GM12878 (cell line): Measurements from ENCODE around the gene CYP26B1. TPM values are rescaled to one million over a fixed set of nuclear protein-coding genes. Genes with fewer than 3 reads are reported as not detected.

ENCODE experiments used
- ATAC-seq: fragments of 200-7000 bp; cut with Tn5 transposase; 3 replicates; pipeline ENCODE4 v1.9.1; 2020; ENCODE audit warnings: mild to moderate bottlenecking, moderate library complexity
- BruUV-seq: library from RNA; stranded (reverse); fragments of 400-500 nt; replicated peaks from 2 replicates; lab custom pipeline; 2021; lab: Mats Ljungman, UMichigan
- CTCF ChIA-PET: fragments of 300-600 bp; sonication (Branson Sonifier 250); formaldehyde crosslinking; extraction: SDS; loops from one replicate; lab custom pipeline; 2021; ENCODE audit warnings: inconsistent platforms; lab: Yijun Ruan, JAX
- POLR2A ChIA-PET: fragments of 350-600 bp; formaldehyde crosslinking; extraction: SDS; loops from one replicate; lab custom pipeline; 2021; ENCODE audit warnings: inconsistent platforms; lab: Charles Lee
- RAD21 ChIA-PET: fragments of 300-600 bp; sonication (Branson Sonifier 250); formaldehyde crosslinking; loops from one replicate; lab custom pipeline; 2023; ENCODE audit warnings: antibody characterized with exemption; ENCODE audit not compliant: unreplicated experiment; lab: Charles Lee
- SMC1A ChIA-PET: fragments of 300-600 bp; sonication (Branson Sonifier 250); formaldehyde crosslinking; loops from one replicate; lab custom pipeline; 2023; ENCODE audit not compliant: unreplicated experiment, uncharacterized antibody; lab: Charles Lee
- DNase-seq: peaks from one replicate; pipeline ENCODE4 v3.0.0-alpha.2; 2011; ENCODE audit warnings: low read depth, low spot score
- FAIRE-seq: peaks from 3 replicates; lab custom pipeline; 2011; peaks lifted over from hg19 to GRCh38; lab: Jason Lieb, UNC
- H2AFZ ChIP-seq: 2 replicates; pipeline ENCODE4 v1.6.0; 2011; ENCODE audit warnings: low read depth, low read length, control low read depth; ENCODE audit not compliant: control insufficient read depth
- H3K27ac ChIP-seq: 2 replicates; pipeline ENCODE4 v1.5.1; 2011; ENCODE audit warnings: control low read depth; ENCODE audit not compliant: control insufficient read depth, insufficient read depth
- H3K27me3 ChIP-seq, 2 experiments: replicated peaks in 1 of 2; 2 replicates each; pipeline versions ENCODE4 v1.6.0 to v1.6.1; 2011; ENCODE audit warnings: low read length in 1 of 2; ENCODE audit not compliant: control insufficient read depth in 2 of 2, insufficient read depth in 2 of 2
- H3K36me3 ChIP-seq, 2 experiments: 2 replicates each; pipeline ENCODE4 v1.5.1; 2011; ENCODE audit warnings: low read length in 1 of 2; ENCODE audit not compliant: control insufficient read depth in 2 of 2, insufficient read depth in 2 of 2
- H3K4me1 ChIP-seq: 2 replicates; pipeline ENCODE4 v1.6.1; 2011; ENCODE audit warnings: mild to moderate bottlenecking, low read length, moderate library complexity, mixed read lengths; ENCODE audit not compliant: control insufficient read depth, insufficient read depth
- H3K4me2 ChIP-seq: 2 replicates; pipeline ENCODE4 v1.6.0; 2011; ENCODE audit warnings: control low read depth; ENCODE audit not compliant: control insufficient read depth, insufficient read depth
- H3K4me3 ChIP-seq: fragments of 200-600 bp; sonication (generic); 2 replicates; pipeline ENCODE4 v1.5.1; 2016
- H3K79me2 ChIP-seq: 2 replicates; pipeline ENCODE4 v1.6.0; 2011; ENCODE audit warnings: low read length; ENCODE audit not compliant: control insufficient read depth, insufficient read depth
- H3K9ac ChIP-seq: 2 replicates; pipeline ENCODE4 v1.8.0; 2011; ENCODE audit warnings: low read length, control low read depth, mixed read lengths; ENCODE audit not compliant: control insufficient read depth, insufficient read depth
- H3K9me3 ChIP-seq: replicated peaks from 3 replicates; pipeline ENCODE4 v1.5.1; 2011; ENCODE audit warnings: mild to moderate bottlenecking, low read length; ENCODE audit not compliant: control insufficient read depth, insufficient read depth
- H4K20me1 ChIP-seq: 2 replicates; pipeline ENCODE4 v1.6.0; 2011; ENCODE audit not compliant: control insufficient read depth, insufficient read depth
- ASH2L ChIP-seq: fragments of 300-600, 200-600 bp; sonication (generic); IDR thresholded peaks from 2 replicates; pipeline ENCODE4 v1.6.1; 2017; ENCODE audit warnings: low read depth, mild to moderate bottlenecking, borderline replicate concordance
- CEBPZ ChIP-seq: fragments of 150-350 bp; IDR thresholded peaks from 2 replicates; pipeline ENCODE4 v1.6.1; 2016; ENCODE audit warnings: low read depth, low read length
- HCFC1 ChIP-seq: fragments of 150-350 bp; IDR thresholded peaks from 2 replicates; pipeline ENCODE4 v1.6.1; 2014; ENCODE audit warnings: low read length
- HDGF ChIP-seq: fragments of 450-650 bp; IDR thresholded peaks from 2 replicates; pipeline ENCODE4 v1.6.1; 2016; ENCODE audit warnings: antibody characterized with exemption
- KLF5 ChIP-seq: fragments of 450-650 bp; IDR thresholded peaks from 2 replicates; pipeline ENCODE4 v1.6.1; 2014; ENCODE audit warnings: mild to moderate bottlenecking; ENCODE audit not compliant: partially characterized antibody
- MTA2 ChIP-seq: fragments of 450-650 bp; IDR thresholded peaks from 2 replicates; pipeline ENCODE4 v1.6.1; 2016; ENCODE audit warnings: low read depth, mild to moderate bottlenecking, moderate library complexity
- NFXL1 ChIP-seq: fragments of 450-650 bp; IDR thresholded peaks from 2 replicates; pipeline ENCODE4 v1.6.1; 2017; ENCODE audit warnings: antibody characterized with exemption, mild to moderate bottlenecking, borderline replicate concordance
- SMC3 ChIP-seq: IDR thresholded peaks from 2 replicates; pipeline ENCODE4 v1.6.1; 2011; ENCODE audit warnings: low read length, improper control_type of control experiment, borderline replicate concordance
- SUPT20H ChIP-seq: IDR thresholded peaks from 2 replicates; pipeline ENCODE4 v1.6.1; 2011; ENCODE audit warnings: low read depth, mild to moderate bottlenecking, low read length, moderate library complexity, borderline replicate concordance; ENCODE audit not compliant: control insufficient read depth
- TCF7 ChIP-seq: IDR thresholded peaks from 2 replicates; pipeline ENCODE4 v1.6.1; 2014; ENCODE audit warnings: antibody characterized with exemption, borderline replicate concordance
- ZNF274 ChIP-seq: IDR thresholded peaks from one replicate; pipeline ENCODE4 v1.8.0; 2011; ENCODE audit not compliant: insufficient read length, insufficient read depth
- ZNF384 ChIP-seq: IDR thresholded peaks from 2 replicates; pipeline ENCODE4 v1.6.1; 2012; ENCODE audit warnings: low read depth, mild to moderate bottlenecking, low read length, improper control_type of control experiment, borderline replicate concordance
- WGBS: methylation state at CpG from one replicate; pipeline ENCODE4 v1.1.6; 2016; ENCODE audit warnings: low lambda C conversion rate; ENCODE audit not compliant: insufficient replicate concordance, insufficient coverage; ENCODE audit errors: missing lambda C conversion rate; 5-methylcytosine and 5-hydroxymethylcytosine counted together
- in situ Hi-C: fragments of 300-500 bp; cut with MboI; formaldehyde crosslinking; loops from 9 replicates; pipeline ENCODE4 v1.14.3; 2018; ENCODE audit warnings: mixed read lengths
- intact Hi-C: fragments of 100-400 bp; cut with micrococcal nuclease; formaldehyde crosslinking; loops from one replicate; pipeline ENCODE4 v1.14.2; 2022; ENCODE audit not compliant: unreplicated experiment
- polyA plus RNA-seq, 11 experiments: library from polyadenylated mRNA; depleted of rRNA in 4 of 11; unstranded in 6 of 11; stranded (reverse) in 5 of 11; fragments of >200 nt; fragmentation: Nextera tagmentation in 4 of 11; fragmentation: Illumina TruSeq in 1 of 11; extraction: Ambion mirVana in 4 of 11; extraction: Trizol in 1 of 11; gene quantifications; 1 replicate in 1 of 11; 2 replicates in 10 of 11; pipeline versions ENCODE4 v1.2.1 to v1.2.3, GENCODE V29; 2011 to 2016; ENCODE audit warnings: inconsistent platforms in 2 of 11, missing spikeins in 2 of 11, low read depth in 1 of 11
- total RNA-seq, 4 experiments: library from RNA; depleted of rRNA in 3 of 4; stranded (reverse); fragments of >200 nt in 3 of 4; fragmentation: Illumina TruSeq in 1 of 4; extraction: Trizol in 1 of 4; gene quantifications; 2 replicates each; pipeline versions ENCODE4 v1.2.1 to v1.2.3, GENCODE V29; 2013 to 2021
- TF ChIP-seq, protein P1 (sequence below): fragments of 450-650 bp; IDR thresholded peaks from 2 replicates; pipeline ENCODE4 v1.6.1; 2017; ENCODE audit warnings: mild to moderate bottlenecking, low read depth, inconsistent platforms; ENCODE audit not compliant: poor library complexity, severe bottlenecking
- TF ChIP-seq, protein P2 (sequence below): IDR thresholded peaks from 2 replicates; pipeline ENCODE4 v1.6.1; 2012; ENCODE audit warnings: low read depth, low read length, improper control_type of control experiment
- TF ChIP-seq, protein P3 (sequence below): IDR thresholded peaks from 2 replicates; pipeline ENCODE4 v1.6.1; 2011; ENCODE audit warnings: mild to moderate bottlenecking, low read depth, low read length, moderate library complexity; ENCODE audit not compliant: insufficient replicate concordance

CYP26B1 gene
- total and polyA plus RNA-seq, 10 of the 15 experiments (the other 5 are each of a cell fraction or from before 2014, with no cell fraction given), result not detected

DNA sequence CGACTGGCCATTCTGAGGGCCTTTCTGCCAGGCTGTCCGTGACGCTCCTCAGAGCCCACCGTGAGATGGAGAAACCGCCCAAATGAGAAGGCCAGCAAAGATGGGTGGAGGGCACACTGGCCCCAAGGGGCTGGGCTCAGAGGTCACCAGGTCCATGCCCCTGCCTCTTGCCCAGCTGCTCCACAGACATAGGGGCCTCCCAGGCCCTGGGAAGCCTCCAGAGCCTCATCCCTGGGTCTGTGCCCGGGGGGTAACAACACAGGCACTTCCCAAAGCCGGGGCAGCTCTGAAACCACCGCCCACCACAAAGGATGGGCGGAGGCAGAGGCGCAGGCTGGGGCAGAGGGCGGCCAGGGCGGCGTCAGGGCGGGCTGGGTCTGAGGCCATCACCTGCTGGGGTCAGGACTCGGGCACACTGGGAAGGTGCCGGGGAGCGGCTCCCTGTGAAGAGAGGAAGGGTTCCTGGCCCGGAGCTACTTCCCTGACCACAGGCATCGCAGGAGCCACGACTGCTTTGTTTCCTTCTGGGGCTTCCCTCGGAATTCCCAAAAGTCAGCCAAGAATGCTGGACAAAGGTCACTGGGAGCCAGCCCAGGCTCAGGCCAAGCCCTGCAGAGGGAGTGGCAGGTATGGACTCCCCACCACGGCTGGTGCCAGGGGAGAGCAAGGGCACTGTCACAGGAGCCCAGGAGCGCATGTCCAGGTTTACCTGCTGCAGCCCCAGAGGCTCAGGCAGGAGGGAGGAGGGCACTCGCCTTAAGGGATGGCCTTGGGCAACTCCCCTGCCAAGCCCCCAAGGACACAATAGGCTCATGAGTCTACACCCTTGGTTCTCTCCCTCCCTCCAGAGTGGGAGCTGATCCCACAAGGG lies 9.4 kb downstream of the CYP26B1 start:
- FAIRE-seq (no peak), DNase-seq (no peak), ATAC-seq (no peak)
- TF ChIP-seq ASH2L (no peak), KLF5 (no peak), ZNF274 (no peak), SUPT20H (no peak), MTA2 (no peak), TCF7 (no peak), CEBPZ (no peak), ZNF384 (no peak), HDGF (no peak), SMC3 (no peak), NFXL1 (no peak), HCFC1 (no peak)
- TF ChIP-seq, protein P1, sequence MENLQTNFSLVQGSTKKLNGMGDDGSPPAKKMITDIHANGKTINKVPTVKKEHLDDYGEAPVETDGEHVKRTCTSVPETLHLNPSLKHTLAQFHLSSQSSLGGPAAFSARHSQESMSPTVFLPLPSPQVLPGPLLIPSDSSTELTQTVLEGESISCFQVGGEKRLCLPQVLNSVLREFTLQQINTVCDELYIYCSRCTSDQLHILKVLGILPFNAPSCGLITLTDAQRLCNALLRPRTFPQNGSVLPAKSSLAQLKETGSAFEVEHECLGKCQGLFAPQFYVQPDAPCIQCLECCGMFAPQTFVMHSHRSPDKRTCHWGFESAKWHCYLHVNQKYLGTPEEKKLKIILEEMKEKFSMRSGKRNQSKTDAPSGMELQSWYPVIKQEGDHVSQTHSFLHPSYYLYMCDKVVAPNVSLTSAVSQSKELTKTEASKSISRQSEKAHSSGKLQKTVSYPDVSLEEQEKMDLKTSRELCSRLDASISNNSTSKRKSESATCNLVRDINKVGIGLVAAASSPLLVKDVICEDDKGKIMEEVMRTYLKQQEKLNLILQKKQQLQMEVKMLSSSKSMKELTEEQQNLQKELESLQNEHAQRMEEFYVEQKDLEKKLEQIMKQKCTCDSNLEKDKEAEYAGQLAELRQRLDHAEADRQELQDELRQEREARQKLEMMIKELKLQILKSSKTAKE, result no peak
- TF ChIP-seq, protein P2, sequence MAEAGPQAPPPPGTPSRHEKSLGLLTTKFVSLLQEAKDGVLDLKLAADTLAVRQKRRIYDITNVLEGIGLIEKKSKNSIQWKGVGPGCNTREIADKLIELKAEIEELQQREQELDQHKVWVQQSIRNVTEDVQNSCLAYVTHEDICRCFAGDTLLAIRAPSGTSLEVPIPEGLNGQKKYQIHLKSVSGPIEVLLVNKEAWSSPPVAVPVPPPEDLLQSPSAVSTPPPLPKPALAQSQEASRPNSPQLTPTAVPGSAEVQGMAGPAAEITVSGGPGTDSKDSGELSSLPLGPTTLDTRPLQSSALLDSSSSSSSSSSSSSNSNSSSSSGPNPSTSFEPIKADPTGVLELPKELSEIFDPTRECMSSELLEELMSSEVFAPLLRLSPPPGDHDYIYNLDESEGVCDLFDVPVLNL, result no peak
- TF ChIP-seq, protein P3, sequence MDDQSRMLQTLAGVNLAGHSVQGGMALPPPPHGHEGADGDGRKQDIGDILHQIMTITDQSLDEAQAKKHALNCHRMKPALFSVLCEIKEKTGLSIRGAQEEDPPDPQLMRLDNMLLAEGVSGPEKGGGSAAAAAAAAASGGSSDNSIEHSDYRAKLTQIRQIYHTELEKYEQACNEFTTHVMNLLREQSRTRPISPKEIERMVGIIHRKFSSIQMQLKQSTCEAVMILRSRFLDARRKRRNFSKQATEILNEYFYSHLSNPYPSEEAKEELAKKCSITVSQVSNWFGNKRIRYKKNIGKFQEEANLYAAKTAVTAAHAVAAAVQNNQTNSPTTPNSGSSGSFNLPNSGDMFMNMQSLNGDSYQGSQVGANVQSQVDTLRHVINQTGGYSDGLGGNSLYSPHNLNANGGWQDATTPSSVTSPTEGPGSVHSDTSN, result no peak
- no peak overlapping the region for H3K4me2 ChIP-seq
- H3K9me3 ChIP-seq, result no peaks in the 10 kb centered on the region
- no peak overlapping the region for H3K27ac ChIP-seq
- H2AFZ ChIP-seq, result no peak overlapping the region
- no TSS peak for BruUV-seq
- no peaks in the 10 kb centered on the region for H3K36me3 ChIP-seq
- POLR2A ChIA-PET, result no interaction called here
- RAD21 ChIA-PET, result no interaction called here
- 33% methylated on average over 23 of the region's 24 CpGs for WGBS
- no peak overlapping the region for H3K4me3 ChIP-seq
- in situ Hi-C loops (loop anchor here (25.0 kb wide), 1 partner anchor 851 kb away; no protein-coding TSS in a partner anchor), intact Hi-C loops (loop anchor here (5.0 kb wide), 2 partner anchors 216 to 591 kb away; no protein-coding TSS in a partner anchor)
- H3K27me3 ChIP-seq, result no peaks in the 10 kb centered on the region; a peak in 1 of 4 replicates
- H4K20me1 ChIP-seq, result no peaks in the 10 kb centered on the region
- SMC1A ChIA-PET, result no interaction called here
- H3K4me1 ChIP-seq, result no peaks in the 10 kb centered on the region
- H3K79me2 ChIP-seq, result no peaks in the 10 kb centered on the region
- H3K9ac ChIP-seq, result no peak overlapping the region
- CTCF ChIA-PET, result no interaction called here
